ENCODE measurements around the gene MZT2A. TPM values are rescaled to one million over a fixed set of nuclear protein-coding genes. Genes with fewer than 3 reads are reported as not detected.
"Not testable (repeated sequence)": the region's sequence is repeated elsewhere in the genome, so short reads cannot be mapped to it uniquely, and the experiment has no call there.

MZT2A gene
- total and polyA plus RNA-seq, 4 donors, result 17.6 to 74.2 (median 53.0) TPM

DNA sequence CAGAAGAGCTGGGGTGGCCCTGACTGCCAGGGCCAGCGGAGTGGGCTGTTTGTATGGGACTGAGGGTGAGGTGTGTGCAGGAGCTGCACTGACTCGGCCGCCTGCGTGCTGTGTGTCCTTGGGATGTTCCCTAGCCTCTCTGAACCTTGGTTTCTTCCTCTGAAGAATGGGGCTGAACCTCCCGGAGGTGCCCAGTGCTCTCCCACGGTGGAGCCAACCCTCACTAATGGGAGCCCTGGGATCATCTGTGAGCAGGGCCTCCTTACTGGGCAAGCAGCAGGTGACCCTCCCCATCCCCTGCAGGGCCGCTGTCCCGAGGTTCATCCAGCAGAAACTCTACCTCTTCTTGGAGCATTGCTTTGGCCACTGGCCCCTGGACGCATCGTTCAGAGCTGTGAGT lies 23.8 kb upstream of the MZT2A start:
- H3K4me3 ChIP-seq (ENCODE audit: low read depth in 1 of 3, low read length in 3 of 3), result no peak overlapping the region

DNA sequence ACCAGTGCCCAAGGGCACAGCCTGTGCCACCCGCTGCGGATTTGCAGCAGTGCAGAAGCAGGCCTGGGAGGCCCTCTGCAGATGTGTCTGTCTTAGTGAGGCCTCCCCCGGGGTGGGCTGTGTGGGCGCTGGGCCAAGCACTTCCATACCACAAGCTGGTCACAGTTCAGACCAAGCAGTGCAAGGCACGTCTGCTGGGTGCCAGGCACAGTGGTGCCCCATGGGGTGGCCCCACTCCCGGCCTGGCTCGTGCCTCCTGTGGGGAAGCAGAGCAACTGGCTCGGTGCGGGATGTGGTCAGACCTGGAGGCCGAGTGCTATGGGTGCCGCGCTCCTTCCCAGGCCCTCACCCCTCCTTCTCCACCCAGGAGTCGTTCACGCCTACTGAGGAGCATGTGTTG lies 23.0 kb upstream of the MZT2A start:
- DNase-seq (ENCODE audit: low spot score), result not testable (repeated sequence)

More for the DNA sequence above, 23.8 kb upstream of the MZT2A start:
- Histone ChIP-seq H3K9me3 (ENCODE audit: control insufficient read depth in 4 of 4, low read length in 3 of 4) (no peaks in the 10 kb centered on the region), H3K36me3 (ENCODE audit: control insufficient read depth in 4 of 4, insufficient read depth in 3 of 4, low read depth in 1 of 4, low read length in 3 of 4) (peaks cover 0 to 35% (median 3%) of the 10 kb centered on the region in 4 donors), H3K9ac (ENCODE audit: low read depth in 1 of 2, low read length in 2 of 2) (no peak overlapping the region), H3K27me3 (ENCODE audit: control insufficient read depth in 4 of 4, insufficient read depth in 4 of 4, low read length in 3 of 4) (no peaks in the 10 kb centered on the region), H3K27ac (ENCODE audit: low read depth in 1 of 2, low read length in 2 of 2) (no peak overlapping the region), H3K4me1 (ENCODE audit: control insufficient read depth in 4 of 4, insufficient read depth in 4 of 4, low read length in 3 of 4) (no peaks in the 10 kb centered on the region)
- no peak for TF ChIP-seq TAF1 (conservative IDR thresholded peaks at IDR 0.05)
- no peak for TF ChIP-seq NR2F2 (IDR thresholded peaks at IDR 0.05)
- no peak for TF ChIP-seq FOXA1 (IDR thresholded peaks at IDR 0.05)
- TF ChIP-seq, protein P1, sequence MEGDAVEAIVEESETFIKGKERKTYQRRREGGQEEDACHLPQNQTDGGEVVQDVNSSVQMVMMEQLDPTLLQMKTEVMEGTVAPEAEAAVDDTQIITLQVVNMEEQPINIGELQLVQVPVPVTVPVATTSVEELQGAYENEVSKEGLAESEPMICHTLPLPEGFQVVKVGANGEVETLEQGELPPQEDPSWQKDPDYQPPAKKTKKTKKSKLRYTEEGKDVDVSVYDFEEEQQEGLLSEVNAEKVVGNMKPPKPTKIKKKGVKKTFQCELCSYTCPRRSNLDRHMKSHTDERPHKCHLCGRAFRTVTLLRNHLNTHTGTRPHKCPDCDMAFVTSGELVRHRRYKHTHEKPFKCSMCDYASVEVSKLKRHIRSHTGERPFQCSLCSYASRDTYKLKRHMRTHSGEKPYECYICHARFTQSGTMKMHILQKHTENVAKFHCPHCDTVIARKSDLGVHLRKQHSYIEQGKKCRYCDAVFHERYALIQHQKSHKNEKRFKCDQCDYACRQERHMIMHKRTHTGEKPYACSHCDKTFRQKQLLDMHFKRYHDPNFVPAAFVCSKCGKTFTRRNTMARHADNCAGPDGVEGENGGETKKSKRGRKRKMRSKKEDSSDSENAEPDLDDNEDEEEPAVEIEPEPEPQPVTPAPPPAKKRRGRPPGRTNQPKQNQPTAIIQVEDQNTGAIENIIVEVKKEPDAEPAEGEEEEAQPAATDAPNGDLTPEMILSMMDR (IDR thresholded peaks at IDR 0.05; ENCODE audit: low read depth, low read length, missing input control), result no peak
- no peak for TF ChIP-seq RXRA (IDR thresholded peaks at IDR 0.05)
- no peak for TF ChIP-seq EGR1 (IDR thresholded peaks at IDR 0.05; ENCODE audit: low read depth in 2 of 2)
- TF ChIP-seq, protein P2, sequence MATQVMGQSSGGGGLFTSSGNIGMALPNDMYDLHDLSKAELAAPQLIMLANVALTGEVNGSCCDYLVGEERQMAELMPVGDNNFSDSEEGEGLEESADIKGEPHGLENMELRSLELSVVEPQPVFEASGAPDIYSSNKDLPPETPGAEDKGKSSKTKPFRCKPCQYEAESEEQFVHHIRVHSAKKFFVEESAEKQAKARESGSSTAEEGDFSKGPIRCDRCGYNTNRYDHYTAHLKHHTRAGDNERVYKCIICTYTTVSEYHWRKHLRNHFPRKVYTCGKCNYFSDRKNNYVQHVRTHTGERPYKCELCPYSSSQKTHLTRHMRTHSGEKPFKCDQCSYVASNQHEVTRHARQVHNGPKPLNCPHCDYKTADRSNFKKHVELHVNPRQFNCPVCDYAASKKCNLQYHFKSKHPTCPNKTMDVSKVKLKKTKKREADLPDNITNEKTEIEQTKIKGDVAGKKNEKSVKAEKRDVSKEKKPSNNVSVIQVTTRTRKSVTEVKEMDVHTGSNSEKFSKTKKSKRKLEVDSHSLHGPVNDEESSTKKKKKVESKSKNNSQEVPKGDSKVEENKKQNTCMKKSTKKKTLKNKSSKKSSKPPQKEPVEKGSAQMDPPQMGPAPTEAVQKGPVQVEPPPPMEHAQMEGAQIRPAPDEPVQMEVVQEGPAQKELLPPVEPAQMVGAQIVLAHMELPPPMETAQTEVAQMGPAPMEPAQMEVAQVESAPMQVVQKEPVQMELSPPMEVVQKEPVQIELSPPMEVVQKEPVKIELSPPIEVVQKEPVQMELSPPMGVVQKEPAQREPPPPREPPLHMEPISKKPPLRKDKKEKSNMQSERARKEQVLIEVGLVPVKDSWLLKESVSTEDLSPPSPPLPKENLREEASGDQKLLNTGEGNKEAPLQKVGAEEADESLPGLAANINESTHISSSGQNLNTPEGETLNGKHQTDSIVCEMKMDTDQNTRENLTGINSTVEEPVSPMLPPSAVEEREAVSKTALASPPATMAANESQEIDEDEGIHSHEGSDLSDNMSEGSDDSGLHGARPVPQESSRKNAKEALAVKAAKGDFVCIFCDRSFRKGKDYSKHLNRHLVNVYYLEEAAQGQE (IDR thresholded peaks at IDR 0.05), result no peak
- TF ChIP-seq, protein P3, sequence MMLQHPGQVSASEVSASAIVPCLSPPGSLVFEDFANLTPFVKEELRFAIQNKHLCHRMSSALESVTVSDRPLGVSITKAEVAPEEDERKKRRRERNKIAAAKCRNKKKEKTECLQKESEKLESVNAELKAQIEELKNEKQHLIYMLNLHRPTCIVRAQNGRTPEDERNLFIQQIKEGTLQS (IDR thresholded peaks at IDR 0.05), result no peak
- TF ChIP-seq YY1 (IDR thresholded peaks at IDR 0.05), result no peak
- no peak for TF ChIP-seq FOXA2 (IDR thresholded peaks at IDR 0.05)
- TF ChIP-seq, protein P4, sequence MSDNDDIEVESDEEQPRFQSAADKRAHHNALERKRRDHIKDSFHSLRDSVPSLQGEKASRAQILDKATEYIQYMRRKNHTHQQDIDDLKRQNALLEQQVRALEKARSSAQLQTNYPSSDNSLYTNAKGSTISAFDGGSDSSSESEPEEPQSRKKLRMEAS (IDR thresholded peaks at IDR 0.05), result no peak
- TF ChIP-seq, protein P5, sequence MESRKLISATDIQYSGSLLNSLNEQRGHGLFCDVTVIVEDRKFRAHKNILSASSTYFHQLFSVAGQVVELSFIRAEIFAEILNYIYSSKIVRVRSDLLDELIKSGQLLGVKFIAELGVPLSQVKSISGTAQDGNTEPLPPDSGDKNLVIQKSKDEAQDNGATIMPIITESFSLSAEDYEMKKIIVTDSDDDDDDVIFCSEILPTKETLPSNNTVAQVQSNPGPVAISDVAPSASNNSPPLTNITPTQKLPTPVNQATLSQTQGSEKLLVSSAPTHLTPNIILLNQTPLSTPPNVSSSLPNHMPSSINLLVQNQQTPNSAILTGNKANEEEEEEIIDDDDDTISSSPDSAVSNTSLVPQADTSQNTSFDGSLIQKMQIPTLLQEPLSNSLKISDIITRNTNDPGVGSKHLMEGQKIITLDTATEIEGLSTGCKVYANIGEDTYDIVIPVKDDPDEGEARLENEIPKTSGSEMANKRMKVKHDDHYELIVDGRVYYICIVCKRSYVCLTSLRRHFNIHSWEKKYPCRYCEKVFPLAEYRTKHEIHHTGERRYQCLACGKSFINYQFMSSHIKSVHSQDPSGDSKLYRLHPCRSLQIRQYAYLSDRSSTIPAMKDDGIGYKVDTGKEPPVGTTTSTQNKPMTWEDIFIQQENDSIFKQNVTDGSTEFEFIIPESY (IDR thresholded peaks at IDR 0.05), result no peak
- no peak for TF ChIP-seq RAD21 (IDR thresholded peaks at IDR 0.05)
- no peak for TF ChIP-seq GABPA (IDR thresholded peaks at IDR 0.05 in 1 of 2, conservative IDR thresholded peaks at IDR 0.05 in 1 of 2)
- TF ChIP-seq HNF4A (conservative IDR thresholded peaks at IDR 0.05), result no peak
- no peak for TF ChIP-seq HNF4G (IDR thresholded peaks at IDR 0.05)
- no peak for TF ChIP-seq JUND (IDR thresholded peaks at IDR 0.05)
- TF ChIP-seq SP1 (IDR thresholded peaks at IDR 0.05), result no peak
- no peak for DNase-seq (ENCODE audit: low spot score)
- 87% methylated on average over 10 of the region's 10 CpGs for WGBS

DNA sequence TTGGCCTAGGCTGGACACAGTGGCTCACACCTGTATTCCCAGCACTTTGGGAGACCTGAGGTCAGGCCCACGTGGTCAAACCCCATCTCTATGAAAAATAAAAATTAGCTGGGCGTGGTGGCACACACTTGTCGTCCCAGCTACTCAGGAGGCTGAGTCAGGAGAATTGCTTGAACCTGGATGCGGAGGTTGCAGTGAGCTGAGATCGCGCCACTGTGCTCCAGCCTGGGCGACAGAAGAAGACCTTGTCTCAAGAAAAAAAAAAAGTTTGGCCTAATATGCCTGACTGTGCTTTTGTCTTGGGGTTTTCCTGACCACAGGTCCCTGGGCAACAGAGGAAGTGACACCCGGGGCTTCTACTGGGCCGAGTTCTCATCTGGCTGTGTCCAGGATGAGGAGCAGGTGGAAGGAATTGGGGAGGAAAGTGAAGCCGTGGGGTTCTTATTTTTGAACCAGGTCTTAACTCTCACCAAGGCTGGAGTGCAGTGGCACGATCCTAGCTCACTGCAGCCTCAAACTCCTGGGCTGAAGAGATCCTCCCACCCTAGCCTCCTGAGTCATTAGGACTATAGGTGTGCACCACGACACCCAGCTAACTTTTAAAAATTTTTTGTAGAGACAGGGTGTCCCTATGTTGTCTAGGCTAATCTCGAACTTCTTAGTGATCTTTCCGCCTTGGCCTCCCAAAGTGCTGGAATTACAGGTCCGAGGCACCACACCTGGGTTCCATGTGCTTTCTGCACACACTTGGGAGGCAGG lies 22.4 kb upstream of the MZT2A start:
- H3K9ac ChIP-seq (ENCODE audit: low read depth in 1 of 2, low read length in 2 of 2); H3K4me1 ChIP-seq (ENCODE audit: control insufficient read depth in 4 of 4, insufficient read depth in 4 of 4, low read length in 3 of 4); H3K4me3 ChIP-seq (ENCODE audit: low read depth in 1 of 3, low read length in 3 of 3); H3K27ac ChIP-seq (ENCODE audit: low read depth in 1 of 2, low read length in 2 of 2); DNase-seq (ENCODE audit: low spot score); H3K27me3 ChIP-seq (ENCODE audit: control insufficient read depth in 4 of 4, insufficient read depth in 4 of 4, low read length in 3 of 4); H3K9me3 ChIP-seq (ENCODE audit: control insufficient read depth in 4 of 4, low read length in 3 of 4): not testable (repeated sequence)
- 77% methylated on average over 15 of the region's 15 CpGs for WGBS
- peaks cover 0 to 29% (median 3%) of the 10 kb centered on the region in 4 donors for H3K36me3 ChIP-seq (ENCODE audit: control insufficient read depth in 4 of 4, insufficient read depth in 3 of 4, low read depth in 1 of 4, low read length in 3 of 4)

More for the DNA sequence above, 23.0 kb upstream of the MZT2A start:
- not testable (repeated sequence) for H3K4me3 ChIP-seq (ENCODE audit: low read depth in 1 of 3, low read length in 3 of 3); H3K9me3 ChIP-seq (ENCODE audit: control insufficient read depth in 4 of 4, low read length in 3 of 4); H3K27ac ChIP-seq (ENCODE audit: low read depth in 1 of 2, low read length in 2 of 2); H3K4me1 ChIP-seq (ENCODE audit: control insufficient read depth in 4 of 4, insufficient read depth in 4 of 4, low read length in 3 of 4); H3K27me3 ChIP-seq (ENCODE audit: control insufficient read depth in 4 of 4, insufficient read depth in 4 of 4, low read length in 3 of 4); H3K9ac ChIP-seq (ENCODE audit: low read depth in 1 of 2, low read length in 2 of 2)
- 91% methylated on average over 13 of the region's 14 CpGs for whole genome bisulfite sequencing
- peaks cover 0 to 28% (median 4%) of the 10 kb centered on the region in 4 donors for H3K36me3 ChIP-seq (ENCODE audit: control insufficient read depth in 4 of 4, insufficient read depth in 3 of 4, low read depth in 1 of 4, low read length in 3 of 4)

Measured in liver (tissue), 9 donors.